Epidermal melanocyte (primary cell): ENCODE measurements around the gene WNT11.

Experiments used
- DNase-seq: peaks from one replicate; pipeline ENCODE4 v3.0.0; 2011; ENCODE audit warnings: low spot score; ENCODE audit not compliant: insufficient read length

WNT11 gene

DNA sequence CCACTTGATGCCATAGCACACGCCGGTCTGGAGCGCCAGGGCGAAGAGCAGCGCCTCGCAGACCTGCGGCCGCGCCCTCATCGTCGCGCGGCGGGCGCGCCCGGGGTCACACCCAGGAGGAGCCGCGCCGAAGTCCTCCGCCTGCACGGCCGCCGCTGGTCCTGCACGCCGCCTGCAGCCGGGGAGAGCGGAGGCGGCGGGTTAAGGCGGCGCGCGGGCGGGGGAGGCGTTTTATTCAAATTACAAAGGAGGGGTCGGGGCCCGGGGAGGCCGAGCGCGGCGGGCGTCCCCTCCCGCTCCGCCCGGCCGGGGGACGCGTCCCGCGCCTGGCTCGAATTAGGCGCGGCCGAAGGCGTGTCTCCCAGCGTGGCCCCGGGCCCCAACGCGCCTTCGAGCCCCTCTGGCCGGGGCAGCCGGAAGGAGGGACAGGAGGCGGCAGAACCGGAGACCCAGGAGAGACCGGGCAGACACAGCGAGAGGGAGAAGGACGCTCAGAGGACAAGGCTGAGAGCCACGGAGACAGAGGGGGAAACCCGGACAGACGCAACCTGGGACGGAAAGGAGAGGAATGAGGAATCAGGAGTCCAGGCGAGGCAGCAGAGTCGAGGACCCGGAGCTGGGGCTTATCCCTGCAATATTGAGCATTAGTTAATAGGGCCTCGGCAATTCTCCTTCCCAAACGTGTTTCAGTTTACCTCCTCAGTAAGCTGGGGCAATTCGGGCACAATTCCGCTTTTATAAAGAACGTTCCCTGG, at the start of gene WNT11:
WNT11 (minus strand) TSS at position 176 of the 755 bp plus-strand sequence; CDS start at position 81, 95 bp downstream.
- DNase-seq, result no peak

DNA sequence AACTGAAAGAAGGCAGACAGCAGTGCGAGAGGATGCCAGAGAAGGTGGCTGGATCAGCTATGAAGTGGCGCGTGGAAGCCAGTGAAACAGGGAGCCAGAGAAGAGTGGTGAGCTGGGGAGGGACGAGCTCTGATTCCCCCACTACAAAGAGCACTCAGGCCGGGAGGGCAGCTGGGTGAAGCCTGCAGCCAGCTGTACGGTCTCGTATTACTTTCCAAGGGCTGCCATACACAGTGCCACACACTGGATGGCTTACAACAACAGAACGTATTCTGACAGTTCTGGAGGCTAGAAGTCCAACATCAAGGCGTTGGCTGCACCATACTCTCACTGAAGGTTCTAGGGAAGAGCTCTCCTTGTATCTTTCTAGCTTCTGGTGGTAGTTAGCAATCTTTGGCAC, 47.1 kb upstream of the WNT11 start:
- no peak for DNase-seq

DNA sequence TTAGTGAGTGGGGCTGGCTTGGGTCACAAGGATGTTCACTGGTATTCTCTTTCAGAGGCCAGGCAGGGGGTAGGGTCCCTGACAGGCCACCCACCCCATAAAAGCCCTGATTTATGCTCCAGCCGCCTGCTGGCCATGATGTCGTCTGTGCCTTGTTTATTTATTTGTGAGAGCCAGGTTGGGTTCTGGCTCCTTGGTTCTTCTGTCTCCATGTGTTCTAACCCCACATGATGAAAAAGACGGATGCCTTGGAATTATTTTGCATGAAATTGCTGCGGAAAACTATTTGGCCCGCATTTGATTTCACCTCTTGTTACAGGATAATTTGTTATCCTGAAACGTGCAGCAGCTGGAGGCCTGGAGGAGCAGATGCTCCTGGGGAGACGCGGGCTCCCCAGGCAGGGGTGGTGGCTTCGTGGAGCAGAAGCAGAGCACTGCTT, 46.3 kb upstream of the WNT11 start:
- DNase-seq, result no peak

DNA sequence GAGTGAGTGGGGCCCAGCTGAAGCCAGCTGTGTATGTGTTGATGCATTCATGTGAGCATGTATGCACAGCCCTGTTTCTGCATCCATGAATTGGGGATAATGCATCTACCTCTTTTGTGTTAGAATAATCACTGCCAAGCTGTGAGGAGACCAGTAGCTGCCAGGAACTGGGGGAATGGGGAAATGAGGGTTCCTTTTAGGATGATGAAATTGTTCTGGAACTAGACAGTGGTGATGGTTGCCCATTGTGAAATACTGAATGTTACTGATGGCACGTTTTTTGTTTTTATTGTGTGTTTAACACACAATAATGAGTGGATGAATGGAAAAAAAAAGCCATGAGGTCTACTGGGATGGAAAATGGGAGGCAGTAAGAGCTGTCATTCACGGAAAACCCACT, 45.3 kb upstream of the WNT11 start:
- no peak for DNase-seq

DNA sequence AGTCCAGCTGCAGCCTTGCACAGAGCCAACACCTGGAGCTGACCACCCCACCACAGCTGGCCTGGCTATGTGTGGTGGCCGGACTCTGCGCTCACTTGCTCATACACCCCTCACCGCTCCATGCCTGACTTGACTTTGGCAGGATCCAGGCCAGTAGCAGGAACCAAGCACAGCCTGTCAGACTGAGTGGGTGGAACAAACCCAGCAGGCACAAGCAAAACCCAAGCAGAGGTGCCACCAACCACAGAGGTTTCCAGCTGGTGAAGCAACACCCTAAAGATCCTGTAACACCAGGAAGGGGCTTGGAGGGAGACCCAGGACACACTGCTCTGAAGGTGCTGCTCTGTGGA, 44.9 kb upstream of the WNT11 start:
- no peak for DNase-seq

DNA sequence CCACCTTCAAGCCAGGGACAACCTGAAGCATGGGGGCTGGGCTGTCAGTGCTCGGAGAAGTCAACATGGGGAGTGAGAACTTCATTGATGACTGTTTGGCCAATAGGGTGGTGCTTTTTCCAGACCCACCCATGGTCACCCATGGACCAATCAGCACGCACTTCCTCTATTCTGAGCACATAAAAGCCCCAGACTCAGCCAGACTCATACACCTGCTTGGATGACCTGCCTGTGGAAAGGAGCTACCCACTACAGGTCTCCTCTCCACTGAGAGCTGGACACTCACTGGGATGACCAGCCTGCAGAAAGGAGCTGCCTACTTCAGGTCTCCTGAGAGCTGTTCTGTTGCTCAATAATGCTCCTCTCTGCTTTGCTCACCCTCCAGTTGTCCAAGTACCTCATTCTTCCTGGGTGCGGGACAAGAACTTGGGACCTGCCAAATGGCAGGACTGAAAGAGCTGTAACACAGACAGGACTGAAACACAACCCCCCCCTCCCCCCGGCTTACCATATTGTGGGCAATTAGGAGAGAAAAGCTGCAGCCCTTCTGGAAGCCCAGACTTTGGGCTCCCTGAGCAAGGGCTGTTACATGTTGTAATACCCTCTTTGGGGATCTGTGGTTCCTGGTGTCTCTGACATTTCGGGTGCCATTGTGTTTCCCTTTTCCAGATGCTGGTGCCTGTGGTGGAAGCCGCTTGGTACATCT, 44.4 kb upstream of the WNT11 start:
- no peak for DNase-seq

DNA sequence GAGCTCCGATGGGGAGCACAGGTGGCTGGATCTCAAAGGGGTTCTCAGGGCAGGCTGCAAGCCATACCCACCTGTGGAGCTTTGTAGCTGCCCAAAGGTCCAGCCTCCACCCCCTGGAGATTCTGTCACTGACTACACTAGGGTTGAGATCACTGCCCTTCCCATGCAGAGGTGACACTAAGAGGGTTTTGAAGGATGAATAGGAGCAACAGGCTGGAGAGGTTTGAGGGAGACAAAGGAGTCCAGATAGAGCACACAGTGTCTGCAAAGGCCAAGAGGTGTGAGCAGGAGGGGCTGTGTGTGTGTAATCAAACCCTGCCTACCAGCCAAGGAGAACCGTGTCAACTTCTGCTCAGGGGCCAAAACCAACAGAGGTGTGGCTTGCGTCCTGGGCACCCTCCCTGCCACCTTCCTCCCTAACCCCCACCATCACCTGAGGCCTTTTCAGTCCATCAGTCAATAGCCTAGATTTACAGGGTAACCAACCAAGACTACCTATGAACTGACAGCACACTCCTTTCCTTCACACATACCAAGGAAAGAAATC, 43.0 kb upstream of the WNT11 start:
- no peak for DNase-seq

DNA sequence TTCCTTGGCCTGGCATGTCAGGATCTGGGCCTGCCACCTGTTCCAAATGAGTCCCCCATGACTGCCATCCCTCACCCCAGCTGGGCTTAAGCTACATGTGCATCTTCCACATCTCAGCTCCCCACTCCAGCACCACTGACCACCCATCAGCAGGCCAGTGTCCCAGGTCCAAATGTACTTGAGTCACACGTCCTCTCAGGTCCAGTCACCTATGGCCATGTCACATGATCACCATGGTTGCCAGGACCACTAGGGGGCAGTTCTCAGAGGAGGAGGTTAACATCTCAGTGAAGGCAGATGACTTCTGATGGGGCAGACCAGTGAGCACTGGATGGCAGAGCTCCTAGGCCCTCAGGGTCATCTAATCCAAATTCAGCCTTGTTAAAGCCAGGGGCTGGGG, 41.9 kb upstream of the WNT11 start:
- no peak for DNase-seq

DNA sequence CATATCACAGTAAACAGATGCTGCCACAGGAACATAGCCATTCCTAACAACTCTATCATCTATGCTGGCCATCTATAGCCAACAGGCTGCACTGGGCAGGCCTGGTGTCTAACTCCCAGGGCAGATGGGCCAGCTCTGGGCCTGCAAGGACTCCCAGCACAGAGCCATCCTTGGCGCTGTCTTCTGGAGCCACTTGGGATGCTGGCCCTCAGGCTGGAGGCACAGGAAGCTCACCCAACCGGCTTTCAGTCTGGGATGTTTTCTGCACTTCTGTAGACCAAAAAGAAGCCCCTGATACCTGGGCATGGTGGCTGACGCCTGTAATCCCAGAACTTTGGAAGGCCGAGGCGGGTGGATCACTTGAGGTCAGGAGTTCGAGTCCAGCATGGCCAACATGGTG, 40.8 kb upstream of the WNT11 start:
- DNase-seq, result no peak

DNA sequence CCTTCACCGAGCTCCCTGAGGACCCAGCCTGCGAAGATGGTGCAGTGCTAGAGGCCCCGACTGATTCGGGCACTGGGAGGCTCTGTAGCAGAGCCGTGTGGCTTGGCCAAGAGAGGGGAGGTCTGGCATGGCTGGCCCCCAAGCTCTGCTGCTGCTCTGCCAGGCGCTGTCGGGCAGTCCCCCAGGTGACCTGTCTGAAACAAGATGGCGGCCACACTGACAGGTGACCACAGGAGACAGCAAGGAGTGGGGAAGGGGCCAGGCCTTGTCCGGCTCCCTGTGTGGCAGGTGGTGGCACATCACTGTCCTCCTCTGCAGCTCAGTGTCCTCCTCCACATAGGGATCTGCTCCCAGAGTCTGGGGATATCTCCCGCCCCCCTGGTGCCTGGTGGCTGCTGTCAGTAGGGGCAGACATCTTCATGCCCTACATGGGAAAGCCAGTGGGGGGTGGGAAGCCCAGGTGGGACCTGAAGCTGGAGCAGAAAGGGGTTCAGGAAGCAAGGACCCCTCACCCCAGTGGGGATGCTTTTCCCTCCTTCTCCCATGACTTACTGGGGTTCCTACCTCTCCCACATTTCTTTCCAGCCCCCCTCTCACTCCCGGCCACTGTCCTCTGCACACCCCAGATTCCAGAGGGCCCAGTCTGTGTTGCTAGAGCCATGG, 40.1 kb upstream of the WNT11 start:
- no peak for DNase-seq

DNA sequence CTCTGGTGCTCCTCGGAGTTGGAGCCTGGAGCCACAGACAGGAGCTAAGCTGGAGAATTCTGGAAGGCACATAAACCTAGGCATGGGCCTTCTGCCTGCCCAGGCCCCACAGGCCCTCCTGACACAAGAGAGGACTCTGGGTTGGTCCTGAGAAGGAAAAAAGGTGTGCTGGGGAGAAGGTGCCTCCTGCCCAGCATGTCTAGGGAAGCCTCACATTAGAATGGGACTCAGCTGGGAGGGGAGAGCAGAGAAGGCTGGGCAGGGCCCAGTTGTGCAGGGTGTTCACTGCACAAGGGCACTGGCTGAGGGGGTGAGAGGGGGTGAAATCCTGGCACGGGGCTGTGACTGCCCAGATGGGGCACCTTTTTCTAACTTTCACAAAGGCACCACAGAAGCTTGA, 39.4 kb upstream of the WNT11 start:
- no peak for DNase-seq

DNA sequence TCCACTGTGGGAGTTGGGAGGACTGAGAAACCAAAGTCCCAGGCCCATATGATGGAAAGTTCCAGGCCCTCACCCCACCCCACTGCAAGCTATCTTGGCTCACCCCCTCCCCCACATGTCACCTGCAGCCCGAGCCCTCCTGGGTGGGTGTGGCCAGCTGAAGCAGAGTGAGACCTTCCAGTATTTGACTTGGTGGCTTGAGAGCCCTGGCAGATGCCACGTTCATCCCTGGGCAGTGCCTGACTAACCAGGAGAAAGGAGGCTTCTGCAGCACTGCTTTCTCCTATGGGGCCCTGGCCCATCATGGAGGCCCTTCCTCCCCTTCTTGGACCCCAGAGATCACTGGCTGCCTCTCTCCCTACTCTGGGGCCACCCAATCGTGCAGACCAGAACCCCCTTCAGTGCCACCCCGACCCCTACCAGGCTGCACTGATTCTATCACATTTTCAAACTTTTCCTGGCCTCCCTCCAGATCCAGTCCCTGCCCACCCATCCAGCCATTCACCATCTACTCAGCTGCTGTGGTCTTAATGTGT, 38.1 kb upstream of the WNT11 start:
- DNase-seq, result no peak

DNA sequence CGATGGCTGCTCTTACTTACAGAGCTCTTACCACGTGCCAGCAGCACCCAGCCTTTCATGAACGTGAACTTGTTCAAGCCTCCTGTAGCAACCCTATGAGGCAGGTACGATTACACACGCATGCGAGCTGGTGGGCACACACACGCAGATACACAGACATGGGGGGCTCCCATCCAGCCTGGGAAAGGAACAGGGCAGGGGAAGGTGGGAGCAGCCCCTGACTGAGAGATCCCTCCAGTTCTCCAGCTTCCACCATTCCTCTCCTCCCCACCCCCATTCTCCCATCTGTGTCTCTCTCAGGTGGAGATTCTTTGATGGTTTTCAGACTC, 37.6 kb upstream of the WNT11 start:
- no peak for DNase-seq

DNA sequence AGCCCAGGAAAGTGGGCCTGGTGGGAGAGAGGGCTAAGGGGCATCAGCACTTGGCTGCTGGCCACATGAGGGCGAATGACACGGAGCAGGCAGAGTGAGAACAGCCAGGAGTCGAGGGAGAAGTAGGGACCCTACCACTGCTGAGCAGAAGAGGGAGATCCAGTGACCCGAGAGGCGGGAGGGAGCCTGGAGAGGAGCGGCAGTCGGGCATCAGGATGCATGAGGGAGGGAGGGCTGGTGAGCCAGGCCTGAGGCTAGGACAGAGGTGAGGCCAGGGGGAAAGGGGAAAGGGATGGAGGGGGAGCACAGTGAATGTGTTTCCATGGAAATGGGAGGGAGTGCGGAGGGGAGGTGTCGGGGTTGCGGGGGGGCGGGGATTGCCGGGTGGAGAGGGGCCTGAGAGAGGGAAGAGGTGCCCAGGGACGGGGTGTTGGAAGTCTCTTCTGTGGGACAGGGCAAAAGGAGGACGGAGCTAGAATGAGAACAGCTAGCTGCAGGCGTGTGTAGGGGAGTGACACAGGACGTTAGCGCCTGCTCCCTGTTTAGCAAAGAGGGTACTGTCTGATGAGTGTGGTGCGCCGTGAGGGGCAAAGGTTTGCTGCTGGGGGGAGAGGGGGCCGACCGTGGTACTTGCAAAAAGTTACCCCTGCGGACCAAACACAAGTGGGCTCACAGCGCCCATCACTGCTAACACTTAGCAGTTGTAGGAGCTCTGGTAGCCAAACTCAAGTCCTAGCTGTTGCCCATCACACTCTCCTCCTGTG, 37.1 kb upstream of the WNT11 start:
- DNase-seq, result no peak

DNA sequence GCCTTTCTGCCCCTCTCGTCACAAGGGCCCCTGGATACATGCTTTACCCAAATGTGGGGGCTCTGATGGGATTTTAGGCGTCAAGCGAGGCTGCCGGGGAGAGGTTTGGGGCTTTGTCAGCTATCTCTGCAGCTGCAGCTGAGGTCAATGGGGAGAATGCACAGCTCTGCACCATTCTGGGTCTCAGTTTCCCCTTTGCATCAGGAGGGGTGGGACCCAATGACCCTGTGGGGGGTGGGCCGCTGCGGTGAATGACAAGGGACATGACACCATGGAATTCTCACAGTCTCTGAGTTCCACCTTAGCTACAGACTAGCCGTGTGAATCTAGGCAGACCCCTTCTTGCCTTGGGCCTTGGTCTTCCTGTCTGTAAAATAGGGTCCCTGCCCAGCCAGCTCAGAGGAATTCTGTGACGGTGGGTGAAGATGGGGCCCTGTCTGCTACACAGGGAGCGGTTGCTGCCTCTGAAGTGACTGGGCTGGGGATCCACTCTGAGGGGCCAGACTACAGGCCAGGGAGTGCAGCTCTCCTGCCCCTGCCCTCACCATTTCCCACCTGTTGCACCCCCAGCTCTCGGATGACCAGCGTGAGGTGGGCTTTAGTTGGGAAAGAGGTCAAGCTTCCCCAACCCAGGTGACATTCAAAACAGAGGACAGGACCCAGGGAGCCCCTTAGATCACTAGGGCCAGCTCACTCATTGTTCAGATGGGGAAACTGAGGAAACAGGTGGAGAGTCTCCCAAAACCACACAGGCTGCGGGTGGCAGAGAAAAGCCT, 35.9 kb upstream of the WNT11 start:
- DNase-seq, result no peak

DNA sequence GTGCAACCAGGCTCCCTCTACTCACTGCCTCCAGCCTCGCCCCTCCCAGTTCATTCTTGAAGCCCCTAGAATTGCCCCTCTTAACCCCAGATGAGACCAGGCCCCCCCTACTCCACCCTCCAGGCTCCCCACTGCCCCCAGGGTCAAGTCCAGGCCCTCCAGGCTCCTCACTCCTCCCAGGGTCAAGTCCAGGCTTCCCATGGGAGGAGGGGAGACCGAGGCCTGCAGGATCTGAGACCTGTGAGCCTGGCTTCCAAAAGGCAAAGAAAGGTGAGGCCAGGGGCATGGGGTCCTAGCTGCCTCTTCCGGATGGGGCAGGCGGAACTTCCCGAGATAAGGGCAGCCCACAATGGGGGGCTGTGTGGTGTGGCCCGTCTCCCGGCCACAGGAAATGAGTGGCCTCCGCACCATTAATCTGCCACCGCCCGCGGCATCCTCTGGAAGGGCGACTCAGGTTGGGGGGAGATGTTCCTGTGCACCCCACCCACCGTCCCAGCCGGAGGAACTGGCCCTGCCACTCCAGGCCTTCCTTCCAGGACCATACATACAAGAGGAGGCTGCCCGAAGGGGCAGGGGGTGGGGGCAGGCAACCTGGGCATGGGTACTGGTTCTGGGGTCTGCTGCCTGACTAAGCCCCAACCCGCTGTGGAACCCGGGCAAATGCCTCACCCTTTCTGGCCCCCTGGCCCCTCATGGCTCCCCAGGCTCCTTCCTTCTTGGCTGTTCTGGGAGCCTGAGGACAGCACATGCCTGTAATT, 35.1 kb upstream of the WNT11 start:
- DNase-seq, result no peak

DNA sequence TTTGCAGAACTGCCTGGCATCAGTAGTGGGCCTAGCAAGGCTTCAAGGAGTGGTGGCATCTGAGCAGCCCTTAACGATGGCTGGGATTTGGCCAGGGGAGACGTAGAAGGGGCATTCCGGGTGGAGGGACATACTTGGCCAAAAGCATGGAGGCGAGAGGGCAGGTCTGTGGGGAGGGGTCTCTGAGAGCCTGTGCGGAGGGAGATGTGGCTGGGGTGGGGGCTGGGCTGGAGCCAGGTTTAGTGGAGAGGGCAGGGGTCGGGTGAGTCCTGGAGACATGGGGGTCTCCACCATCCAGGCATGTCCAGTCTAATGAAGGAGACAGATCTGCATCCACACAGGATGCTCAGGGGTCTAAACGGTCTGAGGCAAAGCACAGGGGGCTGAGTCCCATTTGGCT, 34.4 kb upstream of the WNT11 start:
- no peak for DNase-seq

DNA sequence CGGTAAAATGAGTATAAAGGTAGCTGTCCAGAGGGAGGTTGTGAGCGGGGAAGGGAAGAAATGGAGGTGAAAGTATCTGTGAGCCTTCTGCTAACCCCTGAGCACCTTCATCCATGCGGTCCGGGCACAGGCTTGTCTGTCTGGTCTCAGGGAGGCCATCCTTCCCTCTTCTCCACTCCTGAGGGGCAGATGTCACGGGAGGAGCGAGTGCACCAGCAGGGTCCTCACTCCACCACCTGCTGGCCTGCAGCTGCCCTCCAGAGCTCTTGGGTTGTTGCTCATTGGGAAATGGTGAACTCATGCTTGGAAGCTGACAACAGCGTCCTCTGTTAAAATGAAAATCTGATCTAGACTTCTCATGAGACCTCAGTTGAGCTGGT, 33.8 kb upstream of the WNT11 start:
- DNase-seq, result no peak

DNA sequence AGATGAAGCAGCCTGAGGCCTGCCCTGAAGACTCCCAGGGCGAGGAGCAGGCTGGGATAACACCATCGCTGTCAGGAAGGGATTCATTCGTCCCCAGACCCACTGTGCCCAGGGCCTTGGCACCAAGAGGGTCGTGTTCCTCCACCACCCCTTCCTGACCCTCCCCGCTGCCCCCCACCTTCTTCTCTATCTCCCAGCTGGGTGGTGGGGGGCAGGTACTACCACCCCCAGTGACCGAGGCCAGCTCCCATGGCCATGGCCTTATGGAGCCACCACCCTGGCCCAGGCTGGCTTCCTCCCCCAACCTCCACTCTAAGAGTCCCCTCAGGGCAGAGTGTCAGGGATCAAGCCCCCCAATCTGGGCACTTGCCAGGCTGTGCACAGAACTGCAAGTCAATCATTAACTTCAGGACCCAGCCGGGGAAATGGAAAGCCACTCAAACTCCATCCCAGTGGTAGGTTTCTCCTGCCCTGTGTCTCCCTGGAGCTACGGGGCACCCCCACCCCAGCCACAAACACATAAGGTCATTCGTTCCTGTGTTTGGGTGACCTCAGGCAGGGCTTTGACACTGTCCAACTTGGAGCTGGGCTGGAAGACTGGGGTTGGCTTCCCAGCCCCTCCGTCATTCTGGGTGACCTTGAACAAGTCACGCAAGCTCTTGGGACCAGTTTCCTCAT, 33.3 kb upstream of the WNT11 start:
- no peak for DNase-seq
